CD4-positive, alpha-beta T cell treated with Interleukin-6 for 4 hours (primary cell): Measurements from ENCODE around the gene CREB3L2.
"Not testable (repeated sequence)": the region's sequence is repeated elsewhere in the genome, so short reads cannot be mapped to it uniquely, and the experiment has no call there.

ENCODE experiments used
- DNase-seq: peaks from one replicate; pipeline ENCODE4 v3.0.0-alpha.2; 2020; ENCODE audit warnings: mixed read lengths

Gene CREB3L2

DNA sequence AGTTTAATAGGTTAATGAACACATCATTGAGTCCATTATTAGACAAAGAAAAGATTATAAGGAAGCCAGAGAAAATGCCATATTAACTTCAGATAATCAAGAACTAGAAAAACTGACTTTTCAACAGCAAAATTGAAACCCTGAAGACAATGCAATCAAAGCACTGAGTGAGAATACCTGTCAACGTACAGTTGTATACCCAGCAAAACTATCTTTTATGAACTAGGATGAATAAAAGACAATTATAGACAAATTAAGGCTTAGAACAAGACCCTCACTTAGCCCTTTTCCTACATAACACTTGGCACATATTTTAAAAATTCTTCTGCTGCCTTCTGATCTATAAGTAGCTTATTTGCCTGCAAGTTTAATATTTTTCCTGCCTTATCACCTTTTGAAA, 136.1 kb downstream of the CREB3L2 start:
- no peak for DNase-seq

DNA sequence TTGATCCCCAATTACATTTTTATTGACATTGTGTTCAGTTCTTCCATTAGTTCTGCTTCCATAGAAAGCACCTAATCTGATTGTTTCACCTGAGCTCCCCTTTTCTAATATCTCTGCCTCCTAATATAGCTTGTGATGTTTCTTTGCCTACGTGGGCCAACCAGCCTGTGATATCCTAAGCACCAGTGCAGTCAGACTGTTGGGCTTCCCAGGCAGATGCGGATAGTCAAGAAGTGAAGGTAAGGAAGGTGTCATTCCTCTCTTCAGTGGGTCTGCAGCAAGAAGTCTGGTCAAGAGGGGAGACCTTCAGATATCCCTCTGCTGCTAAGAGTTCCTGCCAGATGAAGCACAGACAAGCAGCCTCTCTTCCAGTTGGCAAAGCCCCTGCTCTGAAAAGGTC, 138.9 kb downstream of the CREB3L2 start:
- no peak for DNase-seq

DNA sequence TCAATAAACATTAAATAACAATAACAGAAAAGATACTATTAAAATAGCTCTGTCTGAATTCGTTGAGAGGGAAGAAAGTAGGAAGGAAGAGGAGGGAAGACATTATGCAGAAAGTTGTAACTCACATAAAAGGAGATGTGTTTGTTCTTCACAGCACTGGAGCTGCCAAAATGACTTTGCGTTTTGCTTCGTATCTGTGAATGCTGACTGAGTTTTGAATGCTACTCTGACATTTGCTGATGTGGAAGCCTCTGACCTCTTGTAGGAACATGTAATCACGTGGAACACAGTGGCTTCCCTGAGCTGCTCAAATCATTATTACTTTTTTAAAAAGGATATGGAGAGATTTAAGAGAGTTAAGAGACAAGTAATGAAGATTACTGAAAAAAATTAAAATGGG, 139.5 kb downstream of the CREB3L2 start:
- no peak for DNase-seq

DNA sequence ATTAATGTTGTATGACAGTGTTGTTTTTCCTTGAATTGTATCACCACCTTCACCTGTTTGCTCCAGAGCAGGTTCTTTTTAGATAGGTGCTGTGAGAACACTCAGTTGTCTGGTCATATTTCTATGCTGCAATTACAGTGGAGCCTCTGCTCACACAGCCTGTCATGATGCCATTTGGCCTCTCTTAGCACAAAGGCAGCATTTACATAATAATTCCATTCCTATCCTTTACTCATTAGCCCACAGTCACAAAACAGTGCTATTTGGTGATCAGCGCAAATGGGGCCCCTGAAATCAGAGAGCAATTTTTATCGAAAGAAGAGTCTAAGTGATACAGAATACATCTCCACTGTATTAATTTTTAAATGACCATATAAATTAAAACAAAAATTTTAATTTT, 141.3 kb downstream of the CREB3L2 start:
- DNase-seq: no peak

DNA sequence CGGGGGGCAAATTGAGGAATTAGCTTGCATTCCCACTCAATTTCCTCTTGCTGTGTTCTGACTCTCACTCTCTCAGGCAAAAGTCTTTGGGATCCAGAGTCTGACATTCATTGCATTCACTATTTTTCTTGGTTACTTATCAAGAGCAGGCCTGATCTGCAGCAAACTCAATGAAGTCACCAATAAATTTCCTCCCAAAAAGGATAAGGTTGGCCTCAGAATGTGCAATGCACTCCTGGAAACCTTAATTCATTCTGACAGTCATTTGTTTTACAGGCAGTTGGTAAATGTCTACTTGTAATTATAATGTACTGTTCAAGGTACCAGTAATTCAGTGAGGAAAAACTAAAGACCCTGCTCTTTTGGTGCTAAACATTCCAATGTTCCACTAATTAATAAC, 148.8 kb downstream of the CREB3L2 start:
- DNase-seq: no peak

DNA sequence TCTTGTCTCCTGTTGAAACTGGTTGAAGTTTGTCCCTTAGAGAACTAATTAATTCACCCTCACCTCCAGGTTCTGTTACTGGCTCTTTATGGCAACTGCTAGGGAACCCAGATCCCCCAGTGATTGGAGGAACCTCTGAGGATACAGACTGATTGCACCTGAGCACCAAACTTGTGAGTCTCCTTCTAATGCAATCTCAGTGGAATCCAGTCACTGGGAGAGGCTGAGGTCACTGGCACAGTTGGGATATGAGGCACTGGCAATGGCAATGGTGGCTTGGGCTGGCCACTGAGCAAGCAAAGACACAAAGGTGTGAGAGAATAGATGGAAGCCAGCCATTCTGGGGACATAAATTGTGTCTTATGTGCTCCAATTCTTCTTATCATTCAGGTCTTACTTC, 149.8 kb downstream of the CREB3L2 start:
- DNase-seq: no peak

DNA sequence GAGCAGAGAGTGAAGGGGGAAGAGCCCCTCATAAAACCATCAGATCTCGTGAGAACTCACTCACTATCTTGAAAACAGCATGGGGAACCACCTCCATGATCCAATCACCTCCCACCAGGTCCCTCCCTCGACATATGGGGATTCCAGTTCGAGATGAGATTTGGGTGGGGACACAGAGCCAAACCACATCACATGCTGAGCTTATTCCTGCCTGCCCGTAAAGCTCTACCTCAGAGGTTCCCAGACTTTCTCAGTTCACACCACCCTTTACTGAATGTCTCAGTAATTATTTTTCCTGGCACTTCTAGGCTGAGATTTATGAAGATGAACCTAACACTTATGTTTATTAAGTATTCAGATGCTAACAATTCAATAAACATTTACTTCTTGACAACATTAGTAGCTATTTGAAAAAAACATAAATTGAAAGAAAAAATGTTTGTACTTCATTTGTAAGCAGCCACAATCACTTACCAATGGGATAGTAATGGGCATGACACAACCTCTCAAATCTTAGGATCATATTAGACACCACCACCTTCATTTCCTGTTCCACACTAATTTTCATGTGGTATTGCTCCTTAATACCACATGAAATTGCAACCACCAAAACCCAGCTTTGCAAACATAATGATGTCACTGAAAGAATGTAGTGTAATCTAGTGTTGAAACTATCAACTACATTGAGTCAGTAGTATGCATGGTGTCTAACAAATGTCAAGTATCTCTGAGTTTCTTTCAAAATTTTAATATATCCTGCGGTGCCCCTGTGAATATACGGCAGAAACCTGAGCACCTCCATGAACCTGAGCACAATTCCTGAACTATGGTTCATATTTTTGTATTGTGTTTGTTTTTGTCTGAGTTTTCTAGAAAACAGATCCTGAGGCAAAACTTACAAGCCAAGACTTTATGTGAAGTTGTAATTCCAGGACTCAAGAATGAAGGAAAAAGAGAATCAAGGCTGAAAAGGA, 150.6 kb downstream of the CREB3L2 start:
- DNase-seq: no peak

DNA sequence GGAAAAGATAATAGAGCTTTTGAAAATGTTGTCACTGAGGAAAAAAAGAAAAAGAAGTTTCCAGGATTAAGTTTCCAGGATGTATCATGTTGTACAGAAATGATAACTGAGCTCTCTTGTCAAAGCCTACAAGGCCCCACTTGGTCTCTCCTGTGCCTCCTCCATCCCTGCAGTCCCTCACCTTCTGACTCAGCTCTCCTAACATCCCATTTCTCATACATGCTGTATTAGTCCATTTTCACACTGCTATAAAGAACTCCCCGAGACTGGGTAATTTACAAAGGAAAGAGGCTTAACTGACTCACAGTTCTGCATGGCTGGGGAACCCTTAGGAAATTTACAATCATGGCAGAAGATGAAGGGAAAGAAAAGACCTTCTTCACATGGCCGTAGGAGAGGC, 151.3 kb downstream of the CREB3L2 start:
- DNase-seq: no peak

DNA sequence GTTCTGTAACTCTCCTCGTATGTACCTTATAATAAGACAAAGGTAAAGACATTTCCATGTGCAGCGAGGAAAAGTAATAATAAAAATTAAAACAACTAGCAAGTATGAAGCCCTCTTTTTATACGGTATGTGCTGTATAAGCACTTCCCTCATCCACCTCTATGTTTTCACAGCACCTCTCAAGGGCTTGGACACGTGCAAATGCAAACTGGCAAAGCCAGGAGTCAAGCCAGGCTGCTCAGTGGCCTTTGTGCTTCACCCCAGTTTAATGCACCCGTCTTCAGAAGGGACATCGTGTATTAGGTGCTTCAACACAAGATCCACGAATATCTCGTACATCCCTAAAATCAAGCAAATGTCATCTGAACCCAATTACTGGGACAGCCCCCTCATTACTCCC, 153.8 kb downstream of the CREB3L2 start:
- DNase-seq: no peak

DNA sequence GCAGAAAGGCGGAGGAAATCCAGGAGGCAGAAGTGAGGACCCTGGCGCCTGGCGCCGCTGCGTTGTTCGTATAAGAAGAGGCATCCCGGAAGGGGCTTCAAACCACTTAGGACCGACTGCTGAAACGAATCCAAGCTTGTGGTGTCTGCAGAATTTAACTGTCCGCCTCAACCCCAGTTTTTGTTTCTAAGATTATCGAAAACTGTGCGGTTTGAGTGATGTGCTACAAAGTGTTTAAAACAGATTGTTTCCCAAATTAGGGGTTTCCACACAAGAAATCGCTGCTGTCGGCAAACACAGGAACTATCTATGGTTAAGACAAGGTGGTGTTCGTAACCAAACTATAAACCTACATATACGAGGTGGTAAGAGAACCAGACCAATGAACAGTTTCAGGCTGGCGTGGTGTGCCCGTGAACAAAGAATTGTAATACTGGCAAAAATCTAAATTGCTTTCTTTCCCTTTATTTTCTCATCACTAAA, 154.3 kb downstream of the CREB3L2 start:
- DNase-seq: no peak

DNA sequence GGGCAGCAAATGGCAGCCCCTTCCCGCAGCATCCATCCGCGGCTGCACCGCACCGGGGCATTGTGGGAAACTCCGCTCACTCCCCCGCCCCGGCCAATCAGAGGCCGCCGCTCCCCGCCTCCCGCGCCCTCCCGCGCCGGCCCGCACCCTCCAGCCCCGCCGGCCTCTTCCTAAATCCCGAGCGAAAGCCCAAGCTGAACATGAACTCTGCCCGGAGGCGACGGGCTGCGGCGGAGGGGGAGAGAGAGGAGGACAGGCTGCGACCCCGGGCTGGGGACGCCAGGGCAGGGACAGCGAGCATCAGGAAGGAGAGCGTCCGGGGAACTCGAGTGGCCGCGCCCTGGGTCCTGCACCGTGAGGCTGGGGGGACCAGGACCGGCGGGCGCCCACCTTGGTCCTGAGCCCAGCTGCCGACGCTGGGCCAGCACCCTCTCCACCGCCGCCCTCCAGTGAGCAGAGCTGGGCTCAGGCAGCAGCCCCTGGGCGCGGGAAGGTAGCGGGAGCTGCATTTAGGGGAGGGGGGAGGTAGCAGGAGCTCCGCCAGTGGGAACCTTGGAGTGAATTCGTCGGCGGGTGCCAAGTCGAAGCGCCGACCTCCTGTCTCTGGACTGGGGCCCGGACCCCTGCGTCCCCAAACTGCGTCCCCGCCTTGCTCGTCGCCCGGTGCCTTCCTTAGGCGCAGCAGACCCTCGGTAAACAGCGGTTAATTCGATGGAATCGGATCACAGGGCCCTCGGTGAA, 154.9 kb downstream of the CREB3L2 start, which contains the start of gene DGKI:
Gene DGKI, minus strand, starts transcription at position 148 of the 741 bp plus-strand sequence.
- DNase-seq: no peak

DNA sequence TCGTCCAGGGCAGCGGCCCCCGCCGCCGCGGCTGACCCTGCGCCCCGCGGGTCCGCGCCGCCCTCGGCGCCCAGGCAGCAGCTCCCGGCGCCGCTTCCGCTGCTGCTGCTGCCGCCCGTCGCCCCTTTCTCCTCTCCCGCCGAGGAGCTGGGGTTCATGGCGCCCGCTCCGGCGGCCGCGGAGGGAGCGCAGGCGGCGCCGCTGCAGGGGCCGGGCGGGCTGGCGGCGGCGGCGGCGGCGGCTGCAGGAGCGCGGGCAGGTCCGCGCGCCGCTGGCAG, 155.4 kb downstream of the CREB3L2 start:
- no peak for DNase-seq

DNA sequence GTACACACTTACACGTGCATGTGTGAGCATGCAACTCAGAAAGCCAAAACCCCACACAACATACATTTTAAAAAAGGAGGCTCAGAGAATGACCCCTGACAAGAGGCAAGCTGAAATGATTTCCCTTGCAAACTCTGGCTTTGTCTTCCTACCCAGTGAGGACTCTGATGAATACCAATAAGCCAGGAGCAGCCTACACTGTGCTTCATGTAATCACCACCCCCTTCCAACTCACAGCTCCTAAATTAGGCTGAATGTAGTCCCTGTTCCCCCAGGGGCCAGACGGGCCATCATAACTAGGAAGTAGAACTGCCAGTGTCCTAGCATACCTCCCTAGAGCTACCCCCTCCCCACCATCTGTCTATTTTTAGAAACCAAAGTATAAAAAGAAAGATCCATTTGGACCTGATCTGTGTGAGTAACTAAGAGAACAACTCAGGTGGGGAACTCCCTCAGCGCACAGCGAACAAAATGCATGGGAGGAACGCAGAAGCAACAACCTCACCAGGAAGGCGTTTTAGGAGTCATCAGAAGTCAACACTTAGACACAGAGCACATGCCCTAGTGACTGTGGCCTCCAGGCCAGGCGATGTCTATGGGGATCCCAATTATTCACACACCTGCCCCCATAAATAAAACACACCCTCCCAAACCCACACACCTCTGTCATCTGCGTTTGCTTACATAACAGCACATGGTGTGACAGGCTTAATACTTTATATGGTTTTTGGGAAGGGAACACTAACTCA, 157.0 kb downstream of the CREB3L2 start:
- DNase-seq: no peak

DNA sequence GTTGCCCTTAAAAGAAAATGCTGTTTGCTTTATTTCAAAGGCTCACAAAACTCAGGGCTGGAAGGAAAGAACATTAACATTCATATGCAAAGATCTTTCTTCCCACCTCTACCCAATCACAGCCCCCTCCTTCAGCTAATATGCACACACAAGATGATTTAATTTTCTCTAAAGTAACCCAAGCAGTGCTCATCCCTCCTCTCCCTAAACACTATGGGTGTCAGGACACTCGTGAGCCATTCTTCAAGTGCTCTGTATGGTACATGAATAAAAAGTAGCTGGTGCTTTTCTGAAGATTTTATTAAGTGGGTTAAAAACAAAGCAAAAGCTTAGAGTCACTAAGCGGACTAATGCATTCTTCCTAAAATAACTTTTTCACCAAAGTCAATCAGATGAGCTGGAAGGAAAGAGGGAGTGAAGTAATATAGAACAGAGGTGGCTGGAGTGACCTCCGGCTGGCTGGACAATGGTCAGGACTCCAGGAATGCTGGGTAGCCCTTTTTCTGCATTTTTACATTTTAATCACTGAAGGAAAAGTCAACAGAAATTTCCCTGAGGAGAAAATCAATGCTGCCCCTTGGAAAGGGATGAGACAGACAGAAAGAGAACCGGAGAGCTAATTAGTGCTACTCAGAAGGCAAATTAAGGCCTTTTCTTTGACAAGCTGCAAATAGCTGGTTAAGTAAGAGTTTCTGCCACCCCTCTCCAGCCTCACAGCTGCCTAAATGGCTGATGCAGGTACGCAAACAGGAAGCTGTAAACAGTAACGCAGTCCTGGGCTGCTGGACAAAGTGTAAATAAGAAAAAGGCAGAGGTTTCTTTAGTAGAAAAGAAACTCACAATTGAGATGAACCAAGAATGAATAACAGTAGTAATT, 161.7 kb downstream of the CREB3L2 start:
- DNase-seq: no peak

DNA sequence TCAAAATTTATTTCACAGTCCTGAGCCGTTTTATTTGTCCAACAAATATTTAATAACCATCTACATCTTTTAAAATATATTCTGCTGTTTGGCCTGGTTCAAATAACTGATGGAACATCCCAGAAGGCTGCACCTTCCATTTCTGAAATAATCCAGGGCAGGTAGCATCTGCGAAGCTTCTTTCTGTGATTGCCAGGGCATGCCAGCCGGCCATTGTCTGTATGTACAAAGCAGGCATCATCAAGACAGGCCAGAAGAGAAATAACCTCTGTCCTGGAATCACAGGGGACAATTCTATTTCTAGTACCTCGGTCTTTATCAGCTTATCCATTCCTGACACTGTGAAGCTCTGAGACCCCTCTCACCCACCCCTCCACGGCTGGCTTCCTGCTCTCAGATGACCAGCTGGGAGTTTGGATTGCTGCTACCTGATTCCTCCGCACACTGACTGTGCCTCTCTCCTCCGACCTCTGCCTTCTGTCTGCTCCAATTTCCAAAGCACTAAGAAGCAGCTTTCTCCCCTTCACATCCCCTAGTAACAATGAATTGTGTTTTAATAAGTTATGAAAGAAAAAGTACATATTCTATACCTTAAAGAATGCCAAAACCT, 163.1 kb downstream of the CREB3L2 start:
- DNase-seq: no peak

DNA sequence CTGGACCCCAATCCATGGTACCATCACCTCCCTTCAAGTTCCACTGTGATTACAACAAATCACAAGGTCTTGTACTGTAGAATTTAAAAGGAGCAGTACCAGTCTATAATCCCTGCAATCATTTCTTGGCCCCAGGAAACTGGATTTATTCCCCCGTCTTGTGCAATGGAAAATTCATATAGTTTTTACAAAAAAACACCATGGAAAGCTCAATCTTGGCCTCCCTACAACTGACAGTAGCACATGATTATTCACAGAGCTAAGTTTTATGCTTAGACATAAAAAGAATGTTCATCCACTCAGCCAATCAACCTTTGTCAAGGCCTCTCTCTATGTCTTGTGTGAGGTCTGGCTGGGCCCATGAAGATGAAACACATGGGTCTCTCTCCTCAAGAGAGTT, 165.3 kb downstream of the CREB3L2 start:
- no peak for DNase-seq

DNA sequence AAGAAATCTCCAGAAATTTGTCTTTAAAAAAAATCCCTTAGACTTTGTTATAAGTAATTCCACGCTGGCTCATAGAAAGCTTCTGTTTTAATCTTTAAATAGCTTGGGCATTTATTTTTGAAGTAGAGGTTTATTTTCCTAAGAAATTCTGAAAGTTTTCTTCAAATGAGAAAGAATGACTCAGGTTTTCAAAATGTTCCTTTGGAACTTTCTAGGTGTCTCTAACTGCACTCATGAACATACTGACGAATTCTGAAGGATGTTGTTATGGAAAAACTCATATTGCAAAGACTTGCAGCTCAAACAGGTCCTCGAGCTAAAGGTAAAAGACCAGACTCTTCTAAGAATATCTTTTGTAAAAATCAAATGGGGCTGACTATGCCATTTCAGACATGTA, 165.8 kb downstream of the CREB3L2 start:
- DNase-seq: no peak

DNA sequence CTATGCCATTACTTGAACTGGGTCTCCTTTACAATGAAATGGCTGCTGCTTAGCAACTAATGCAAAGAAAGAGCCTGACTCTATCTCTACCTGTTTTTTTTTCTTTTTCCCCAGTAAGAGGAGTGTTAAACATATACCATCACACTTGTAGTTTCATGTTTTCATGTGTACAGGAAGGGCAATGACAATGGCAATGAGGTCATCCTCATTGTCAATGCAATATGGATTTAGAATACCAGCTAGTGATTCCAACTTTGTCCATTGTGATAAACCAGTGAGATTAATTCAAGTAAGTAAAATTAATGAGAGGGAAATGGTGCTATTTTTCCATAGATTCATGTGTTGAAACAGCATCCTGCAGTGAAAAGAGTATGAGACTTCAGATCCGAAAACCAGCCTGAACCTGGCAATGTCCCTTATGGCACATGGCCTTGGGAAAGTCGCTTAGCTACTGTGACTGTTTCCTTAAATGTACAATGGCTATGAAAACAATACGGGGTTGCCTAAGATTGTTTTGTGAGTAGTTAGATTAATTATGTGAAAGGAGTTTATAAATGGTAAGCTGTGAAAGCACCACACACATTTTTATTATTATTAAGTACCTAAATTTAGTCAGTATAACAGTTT, 166.3 kb downstream of the CREB3L2 start:
- no peak for DNase-seq

DNA sequence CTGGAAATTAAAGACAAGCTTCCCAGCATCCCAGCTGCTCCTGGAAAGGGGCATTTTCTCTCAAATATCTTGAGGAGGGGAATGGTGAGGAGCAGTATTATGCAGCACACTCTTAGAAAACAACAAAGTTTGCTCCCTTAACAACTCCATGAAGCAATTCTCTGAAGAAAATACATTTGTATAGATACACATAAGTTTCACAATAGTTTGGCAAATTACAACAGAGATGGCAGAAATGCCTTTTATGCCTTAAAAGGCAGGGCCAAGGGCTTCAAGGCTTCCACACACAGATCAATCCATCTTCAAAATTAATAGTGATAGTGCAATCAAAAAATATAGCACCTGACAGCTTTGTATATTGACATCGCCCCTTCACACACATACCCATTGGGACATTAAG, 167.3 kb downstream of the CREB3L2 start:
- DNase-seq: no peak

DNA sequence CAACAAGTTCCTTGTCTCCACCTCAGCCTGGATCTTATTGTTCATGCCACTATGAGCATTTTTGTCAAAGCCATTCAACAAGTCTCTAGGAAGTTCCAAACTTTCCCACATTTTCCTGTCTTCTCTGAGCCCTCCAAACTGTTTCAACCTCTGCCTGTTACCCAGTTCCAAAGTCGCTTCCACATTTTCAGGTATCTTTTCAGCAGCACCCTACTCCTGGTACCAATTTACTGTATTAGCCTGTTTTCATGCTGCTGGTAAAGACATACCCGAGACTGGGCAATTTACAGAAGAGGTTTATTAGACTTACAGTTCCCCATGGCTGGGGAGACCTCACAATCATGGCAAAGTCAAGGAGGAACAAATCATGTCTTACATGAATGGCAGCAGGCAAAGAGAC, 168.9 kb downstream of the CREB3L2 start:
- not testable (repeated sequence) for DNase-seq

DNA sequence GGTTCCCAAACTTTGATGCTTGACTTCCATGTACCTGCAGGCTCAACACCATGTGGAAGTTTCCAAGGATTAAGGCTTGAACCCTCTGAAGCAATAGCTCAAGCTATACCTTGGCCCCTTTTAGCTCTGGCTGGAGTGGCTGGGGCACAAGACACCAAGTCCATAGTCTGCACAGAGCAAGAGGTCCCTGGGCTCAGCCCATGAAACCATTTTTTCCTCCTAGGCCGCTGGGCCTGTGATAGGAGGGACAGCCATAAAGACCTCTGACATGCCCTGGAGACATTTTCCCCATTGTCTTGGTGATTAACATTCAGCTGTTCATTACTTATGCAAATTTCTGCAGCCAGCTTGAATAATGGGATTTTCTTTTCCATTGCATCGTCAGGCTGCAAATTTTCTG, 169.5 kb downstream of the CREB3L2 start:
- DNase-seq: no peak
